ENCODE results near the gene RDM1. TPM values are rescaled to one million over a fixed set of nuclear protein-coding genes. Genes with fewer than 3 reads are reported as not detected.

The RDM1 gene
- total RNA-seq, 4 donors from 2014 or later = not detected

DNA sequence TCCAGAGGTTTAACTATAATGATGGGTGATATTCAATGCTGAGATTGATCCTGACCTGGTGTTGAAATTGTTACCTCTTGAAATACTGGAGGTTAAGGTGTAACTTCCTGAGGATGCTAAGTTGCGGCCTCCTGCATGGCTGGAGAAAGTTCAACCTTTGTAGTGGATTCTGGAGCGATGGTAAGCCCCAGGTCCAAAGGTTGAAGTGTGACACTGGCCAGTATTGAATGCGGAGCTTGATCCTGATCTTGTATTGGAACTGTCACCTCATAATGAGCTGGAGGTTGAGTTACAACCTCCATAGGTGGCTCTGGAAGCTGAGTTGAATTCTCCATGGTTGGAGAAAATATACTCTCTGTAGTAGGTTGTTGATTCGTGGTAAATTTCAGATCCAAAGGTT is 17.0 kb downstream of the RDM1 start:
- 79 to 94% methylated on average over 4 of the region's 4 CpGs for WGBS, 2 donors
- no peak for TF ChIP-seq POLR2A (IDR thresholded peaks at IDR 0.05)
- TF ChIP-seq, protein P1, sequence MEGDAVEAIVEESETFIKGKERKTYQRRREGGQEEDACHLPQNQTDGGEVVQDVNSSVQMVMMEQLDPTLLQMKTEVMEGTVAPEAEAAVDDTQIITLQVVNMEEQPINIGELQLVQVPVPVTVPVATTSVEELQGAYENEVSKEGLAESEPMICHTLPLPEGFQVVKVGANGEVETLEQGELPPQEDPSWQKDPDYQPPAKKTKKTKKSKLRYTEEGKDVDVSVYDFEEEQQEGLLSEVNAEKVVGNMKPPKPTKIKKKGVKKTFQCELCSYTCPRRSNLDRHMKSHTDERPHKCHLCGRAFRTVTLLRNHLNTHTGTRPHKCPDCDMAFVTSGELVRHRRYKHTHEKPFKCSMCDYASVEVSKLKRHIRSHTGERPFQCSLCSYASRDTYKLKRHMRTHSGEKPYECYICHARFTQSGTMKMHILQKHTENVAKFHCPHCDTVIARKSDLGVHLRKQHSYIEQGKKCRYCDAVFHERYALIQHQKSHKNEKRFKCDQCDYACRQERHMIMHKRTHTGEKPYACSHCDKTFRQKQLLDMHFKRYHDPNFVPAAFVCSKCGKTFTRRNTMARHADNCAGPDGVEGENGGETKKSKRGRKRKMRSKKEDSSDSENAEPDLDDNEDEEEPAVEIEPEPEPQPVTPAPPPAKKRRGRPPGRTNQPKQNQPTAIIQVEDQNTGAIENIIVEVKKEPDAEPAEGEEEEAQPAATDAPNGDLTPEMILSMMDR (IDR thresholded peaks at IDR 0.05) = no peak
- TF ChIP-seq EP300 (IDR thresholded peaks at IDR 0.05) = no peak
- no peaks in the 10 kb centered on the region for H3K36me3 ChIP-seq
- H3K9me3 ChIP-seq = no peaks in the 10 kb centered on the region
- DNase-seq (ENCODE audit: low spot score in 2 of 2) = no peak
- H3K4me1 ChIP-seq = no peaks in the 10 kb centered on the region
- no peaks in the 10 kb centered on the region for H3K27me3 ChIP-seq
- H3K27ac ChIP-seq = no peak overlapping the region
- H3K4me3 ChIP-seq = no peak overlapping the region

DNA sequence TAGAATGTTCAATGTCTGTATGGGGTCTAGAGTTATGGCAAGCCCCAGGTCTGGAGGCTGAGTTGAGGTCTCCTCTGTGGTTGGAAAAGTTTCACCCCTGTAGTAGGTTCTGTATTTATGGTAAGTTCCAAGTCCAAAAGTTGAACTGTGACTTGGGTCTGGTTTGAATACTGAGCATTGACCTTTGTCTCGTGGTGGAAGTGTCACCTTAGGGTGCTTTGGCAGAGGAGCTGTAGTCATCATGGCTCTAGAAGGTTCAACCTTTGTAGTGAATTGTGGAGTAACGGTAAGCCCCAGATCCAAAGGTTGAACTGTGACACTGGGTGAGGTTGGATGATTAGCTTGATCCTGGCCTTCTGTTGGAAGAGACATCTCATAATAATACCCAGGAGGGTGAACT is 17.6 kb downstream of the RDM1 start:
- no peaks in the 10 kb centered on the region for H3K9me3 ChIP-seq
- no peak overlapping the region for H3K4me3 ChIP-seq
- no peaks in the 10 kb centered on the region for H3K36me3 ChIP-seq
- DNase-seq (ENCODE audit: low spot score in 2 of 2) = no peak
- no peaks in the 10 kb centered on the region for H3K27me3 ChIP-seq
- no peak overlapping the region for H3K27ac ChIP-seq
- 68 to 84% methylated on average over 2 of the region's 2 CpGs for WGBS, 2 donors
- TF ChIP-seq, protein P1 (IDR thresholded peaks at IDR 0.05) = no peak
- TF ChIP-seq POLR2A (IDR thresholded peaks at IDR 0.05) = no peak
- TF ChIP-seq EP300 (IDR thresholded peaks at IDR 0.05) = no peak
- no peaks in the 10 kb centered on the region for H3K4me1 ChIP-seq

DNA sequence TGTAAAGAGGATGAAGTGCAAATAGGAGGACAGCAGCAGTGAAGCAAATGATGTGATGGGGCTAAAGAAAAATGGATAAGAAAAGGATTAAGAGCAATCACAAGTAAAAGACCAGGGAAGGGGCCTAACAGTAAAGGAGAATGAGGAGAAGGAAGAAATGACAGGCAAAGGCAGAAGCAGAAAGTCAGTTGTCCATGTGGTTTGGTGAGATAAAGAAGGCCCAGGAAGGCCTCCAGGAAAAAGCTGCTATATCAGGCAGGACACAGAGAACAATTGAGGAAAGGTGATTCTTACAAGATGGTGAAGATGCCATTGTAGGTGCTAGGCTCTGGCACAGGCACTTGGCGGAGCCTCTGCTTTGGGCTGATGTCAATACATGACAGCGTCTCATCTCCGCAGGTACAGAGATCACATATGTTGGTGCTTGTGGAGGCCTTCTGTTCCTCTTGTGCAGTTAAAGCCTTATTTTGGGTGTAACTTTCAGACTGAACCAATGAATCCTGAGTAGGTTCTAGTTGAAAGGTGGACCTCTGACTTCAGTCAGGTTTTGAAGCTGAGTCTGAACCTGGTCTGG is 18.1 kb downstream of the RDM1 start:
- Histone ChIP-seq H3K4me3 (no peak overlapping the region), H3K4me1 (no peaks in the 10 kb centered on the region), H3K27me3 (no peaks in the 10 kb centered on the region), H3K27ac (no peak overlapping the region), H3K36me3 (no peaks in the 10 kb centered on the region), H3K9me3 (no peaks in the 10 kb centered on the region)
- no peak for DNase-seq (ENCODE audit: low spot score in 2 of 2)
- WGBS, 2 donors = 96 to 97% methylated on average over 3 of the region's 3 CpGs
- TF ChIP-seq POLR2A (IDR thresholded peaks at IDR 0.05) (no peak), EP300 (IDR thresholded peaks at IDR 0.05) (no peak)
- TF ChIP-seq, protein P1 (IDR thresholded peaks at IDR 0.05) = no peak

DNA sequence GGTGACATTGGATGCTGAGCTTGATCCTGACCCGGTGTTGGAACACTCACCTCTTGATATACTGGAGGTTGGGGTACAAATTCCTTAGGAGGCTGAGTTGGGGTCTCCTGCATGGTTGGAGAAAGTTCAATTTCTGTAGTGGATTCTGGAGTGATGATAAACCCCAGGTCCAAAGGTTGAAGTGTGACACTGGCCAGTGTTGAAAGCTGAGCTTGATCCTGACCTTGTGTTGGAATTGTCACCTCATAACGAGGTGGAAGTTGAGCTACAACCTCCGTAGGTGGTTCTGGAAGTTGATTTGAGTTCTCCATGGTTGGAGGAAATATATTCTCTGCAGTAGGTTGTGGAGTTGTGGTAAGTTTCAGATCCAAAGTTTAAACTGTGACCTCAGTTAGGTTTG is 21.2 kb downstream of the RDM1 start:
- H3K9me3 ChIP-seq = no peaks in the 10 kb centered on the region
- no peaks in the 10 kb centered on the region for H3K4me1 ChIP-seq
- no peaks in the 10 kb centered on the region for H3K27me3 ChIP-seq
- H3K27ac ChIP-seq = no peak overlapping the region
- H3K4me3 ChIP-seq = no peak overlapping the region
- H3K36me3 ChIP-seq = no peaks in the 10 kb centered on the region
- 83% methylated on average over 3 of the region's 3 CpGs for WGBS, 2 donors
- DNase-seq (ENCODE audit: low spot score in 2 of 2) = no peak
- TF ChIP-seq, protein P1 (IDR thresholded peaks at IDR 0.05) = no peak
- TF ChIP-seq POLR2A (IDR thresholded peaks at IDR 0.05) = no peak
- TF ChIP-seq EP300 (IDR thresholded peaks at IDR 0.05) = no peak

DNA sequence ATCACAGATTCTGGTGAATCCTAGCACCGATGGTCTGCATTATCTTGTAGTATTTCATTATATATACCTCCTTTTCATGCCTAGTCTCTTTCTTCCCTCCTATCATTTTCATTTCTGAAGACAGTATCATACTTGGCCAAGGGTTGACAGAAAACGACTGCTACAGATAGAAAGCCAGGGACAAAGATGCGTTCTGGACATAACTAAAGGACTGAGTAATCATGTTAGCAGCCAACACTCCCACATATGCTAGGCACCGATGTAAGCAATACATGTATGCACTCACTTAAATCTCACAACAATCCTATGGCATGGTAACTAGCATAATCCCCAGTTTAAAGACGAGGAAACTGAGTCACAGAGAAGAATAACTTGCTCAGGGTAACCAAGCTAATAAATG is 22.9 kb downstream of the RDM1 start:
- Histone ChIP-seq H3K9me3 (no peaks in the 10 kb centered on the region), H3K27me3 (no peaks in the 10 kb centered on the region), H3K4me1 (no peaks in the 10 kb centered on the region), H3K4me3 (no peak overlapping the region), H3K36me3 (no peaks in the 10 kb centered on the region), H3K27ac (no peak overlapping the region)
- no peak for DNase-seq (ENCODE audit: low spot score in 2 of 2)
- no peak for TF ChIP-seq POLR2A (IDR thresholded peaks at IDR 0.05)
- TF ChIP-seq EP300 (IDR thresholded peaks at IDR 0.05) = no peak
- TF ChIP-seq, protein P1 (IDR thresholded peaks at IDR 0.05) = no peak
- 78 to 81% methylated on average over 5 of the region's 5 CpGs for WGBS, 2 donors
